IMR-90 (cell line): Measurements from ENCODE around the gene RSRC2. TPM values are rescaled to one million over a fixed set of nuclear protein-coding genes. Genes with fewer than 3 reads are reported as not detected.
A peak's percentile ranks its signal among the peaks of the same experiment; 100 is the strongest.

Experiments used
- ATAC-seq: fragments of 200-7000 bp; cut with Tn5 transposase; 2 replicates; pipeline ENCODE4 v1.9.1; 2020; ENCODE audit warnings: low read depth, mild to moderate bottlenecking, moderate library complexity
- BruUV-seq: library from RNA; stranded (reverse); fragments of 400-500 nt; replicated peaks from 2 replicates; lab custom pipeline; 2021; lab: Mats Ljungman, UMichigan
- CTCF ChIA-PET: fragments of 300-600 bp; formaldehyde crosslinking; extraction: SDS; loops from one replicate; lab custom pipeline; 2021; ENCODE audit warnings: antibody characterized with exemption; lab: Yijun Ruan, JAX
- POLR2A ChIA-PET: fragments of 300-600 bp; sonication (Branson Sonifier 250); formaldehyde crosslinking; loops from one replicate; lab custom pipeline; 2022; ENCODE audit warnings: antibody characterized with exemption; ENCODE audit not compliant: unreplicated experiment; lab: Charles Lee
- DNase-seq: peaks from one replicate; pipeline ENCODE4 v3.0.0; 2013
- H2AFZ ChIP-seq: replicated peaks from 2 replicates; pipeline ENCODE3; 2013; ENCODE audit warnings: low read length, mild to moderate bottlenecking; ENCODE audit not compliant: poor library complexity
- H2AK5ac ChIP-seq: 2 replicates; pipeline ENCODE4 v1.6.1; 2013; ENCODE audit warnings: low read depth, low read length, inconsistent platforms
- H2AK9ac ChIP-seq: replicated peaks from 2 replicates; pipeline ENCODE3; 2013; ENCODE audit warnings: mild to moderate bottlenecking, low read depth, low read length, moderate library complexity; ENCODE audit not compliant: poor library complexity
- H2BK120ac ChIP-seq: 2 replicates; pipeline ENCODE4 v1.6.1; 2013; ENCODE audit warnings: low read depth, low read length, inconsistent platforms
- H2BK15ac ChIP-seq: 3 replicates; pipeline ENCODE4 v1.6.1; 2013; ENCODE audit warnings: low read depth, low read length, inconsistent platforms
- H2BK20ac ChIP-seq: 2 replicates; pipeline ENCODE4 v1.6.1; 2013; ENCODE audit warnings: low read depth, mild to moderate bottlenecking, inconsistent platforms, low read length, moderate library complexity
- H2BK5ac ChIP-seq: 2 replicates; pipeline ENCODE4 v1.6.1; 2013; ENCODE audit warnings: mild to moderate bottlenecking, low read depth, low read length, inconsistent platforms; ENCODE audit not compliant: poor library complexity, severe bottlenecking
- H3K14ac ChIP-seq: replicated peaks from 2 replicates; pipeline ENCODE4 v1.6.1; 2013; ENCODE audit warnings: low read depth, low read length, inconsistent platforms
- H3K18ac ChIP-seq: 2 replicates; pipeline ENCODE4 v1.6.1; 2013; ENCODE audit warnings: low read depth, low read length, control low read depth
- H3K23ac ChIP-seq: 2 replicates; pipeline ENCODE4 v1.6.1; 2013; ENCODE audit warnings: low read depth, low read length, inconsistent platforms
- H3K27ac ChIP-seq: 2 replicates; pipeline ENCODE4 v1.5.1; 2013; ENCODE audit warnings: mild to moderate bottlenecking, control low read depth, low read length; ENCODE audit not compliant: insufficient read depth
- H3K27me3 ChIP-seq: 2 replicates; pipeline ENCODE4 v1.6.1; 2013; ENCODE audit warnings: low read length; ENCODE audit not compliant: control insufficient read depth, insufficient read depth
- H3K36me3 ChIP-seq: 2 replicates; pipeline ENCODE4 v1.6.1; 2013; ENCODE audit warnings: low read length, mixed read lengths; ENCODE audit not compliant: control insufficient read depth, insufficient read depth
- H3K4ac ChIP-seq: 2 replicates; pipeline ENCODE4 v1.6.1; 2013; ENCODE audit warnings: low read depth, low read length, inconsistent platforms
- H3K4me1 ChIP-seq: 2 replicates; pipeline ENCODE4 v1.6.1; 2013; ENCODE audit warnings: low read length, mixed read lengths; ENCODE audit not compliant: control insufficient read depth, insufficient read depth
- H3K4me2 ChIP-seq: 2 replicates; pipeline ENCODE4 v1.6.1; 2013; ENCODE audit warnings: low read depth, mild to moderate bottlenecking, control low read depth, low read length, moderate library complexity
- H3K4me3 ChIP-seq: 2 replicates; pipeline ENCODE4 v1.5.1; 2013; ENCODE audit warnings: low read depth, mild to moderate bottlenecking, control low read depth, low read length, moderate library complexity; ENCODE audit not compliant: insufficient read depth
- H3K56ac ChIP-seq: 2 replicates; pipeline ENCODE4 v1.6.1; 2013; ENCODE audit warnings: low read length, inconsistent platforms; ENCODE audit not compliant: insufficient read depth; ENCODE audit errors: extremely low read depth
- H3K79me1 ChIP-seq, 2 experiments: 2 replicates each; pipeline ENCODE4 v1.6.1; 2013; ENCODE audit warnings: low read length in 2 of 2, inconsistent platforms in 1 of 2, low read depth in 1 of 2
- H3K9ac ChIP-seq: 2 replicates; pipeline ENCODE4 v1.6.1; 2013; ENCODE audit warnings: low read depth, low read length, control low read depth
- H3K9me1 ChIP-seq: 2 replicates; pipeline ENCODE4 v1.6.1; 2013; ENCODE audit warnings: low read length, inconsistent platforms; ENCODE audit not compliant: insufficient read depth
- H3K9me3 ChIP-seq: 2 replicates; pipeline ENCODE4 v1.6.1; 2013; ENCODE audit warnings: low read length; ENCODE audit not compliant: control insufficient read depth, insufficient read depth
- H4K20me1 ChIP-seq: 2 replicates; pipeline ENCODE4 v1.6.1; 2013; ENCODE audit warnings: low read length, inconsistent platforms; ENCODE audit not compliant: insufficient read depth
- H4K5ac ChIP-seq: 2 replicates; pipeline ENCODE4 v1.6.1; 2013; ENCODE audit warnings: mild to moderate bottlenecking, low read depth, low read length, control low read depth
- H4K8ac ChIP-seq, 2 experiments: 2 replicates each; pipeline ENCODE4 v1.6.1; 2013; ENCODE audit warnings: low read depth in 2 of 2, low read length in 2 of 2, control low read depth in 1 of 2, inconsistent platforms in 1 of 2
- H4K91ac ChIP-seq: 2 replicates; pipeline ENCODE4 v1.6.1; 2013; ENCODE audit warnings: low read depth, low read length, inconsistent platforms; ENCODE audit not compliant: insufficient read depth
- CEBPB ChIP-seq: IDR thresholded peaks from 2 replicates; pipeline ENCODE4 v1.6.1; 2012; ENCODE audit warnings: low read depth, low read length, improper control_type of control experiment
- CHD1 ChIP-seq: IDR thresholded peaks from 2 replicates; pipeline ENCODE4 v1.6.1; 2012; ENCODE audit warnings: low read depth, low read length, improper control_type of control experiment
- CTCF ChIP-seq: conservative IDR thresholded peaks from 2 replicates; pipeline ENCODE4 v1.5.1; 2012; ENCODE audit warnings: mild to moderate bottlenecking, low read depth, low read length, improper control_type of control experiment
- RAD21 ChIP-seq: IDR thresholded peaks from 2 replicates; pipeline ENCODE4 v1.6.1; 2012; ENCODE audit warnings: low read length, improper control_type of control experiment
- RCOR1 ChIP-seq: IDR thresholded peaks from 2 replicates; pipeline ENCODE4 v1.6.1; 2012; ENCODE audit warnings: mild to moderate bottlenecking, low read length, improper control_type of control experiment; ENCODE audit not compliant: insufficient replicate concordance
- RFX5 ChIP-seq: IDR thresholded peaks from 2 replicates; pipeline ENCODE4 v1.8.0; 2012; ENCODE audit warnings: low read depth, mild to moderate bottlenecking, low read length, moderate library complexity
- SMC3 ChIP-seq: fragments of 150-350 bp; IDR thresholded peaks from 2 replicates; pipeline ENCODE4 v1.6.1; 2016; ENCODE audit warnings: low read depth, mild to moderate bottlenecking, antibody characterized with exemption, low read length, moderate library complexity
- WGBS, 2 experiments: methylation state at CpG; one replicate each; pipeline versions ENCODE4 v1.1.5 to v1.1.7; 2013; ENCODE audit warnings: missing lambda C conversion rate in 2 of 2; ENCODE audit not compliant: insufficient read length in 1 of 2; ENCODE audit errors: extremely low coverage in 2 of 2; 5-methylcytosine and 5-hydroxymethylcytosine counted together
- dilution Hi-C: fragments of 300-500 bp; cut with HindIII; formaldehyde crosslinking; loops from one replicate; pipeline ENCODE4 v1.14.3; 2018; ENCODE audit warnings: low sequenced_read_pairs; ENCODE audit not compliant: unreplicated experiment
- in situ Hi-C: fragments of 300-500 bp; cut with MboI; formaldehyde crosslinking; loops from 3 replicates; pipeline ENCODE4 v1.14.3; 2019; ENCODE audit warnings: low sequenced_read_pairs, inconsistent platforms, mixed read lengths
- intact Hi-C: fragments of 100-400 bp; cut with micrococcal nuclease; formaldehyde crosslinking; loops from 2 replicates; pipeline ENCODE4 v1.10.0; 2022
- polyA plus RNA-seq, 3 experiments: library from polyadenylated mRNA; depleted of rRNA; stranded (reverse); fragments of >200 nt; gene quantifications; 2 replicates each; pipeline ENCODE4 v1.2.3, GENCODE V29; 2012; ENCODE audit warnings: low replicate concordance in 1 of 3
- total RNA-seq: library from RNA; depleted of rRNA; stranded (reverse); fragments of >200 nt; gene quantifications from 2 replicates; pipeline ENCODE4 v1.2.3, GENCODE V29; 2012

Gene RSRC2
- total and polyA plus RNA-seq, 2 of the 4 experiments (the other 2 are of a cell fraction): 18.6 to 31.5 TPM

- Histone ChIP-seq H4K8ac (no peak overlapping the region), H3K18ac (no peak overlapping the region), H2AK5ac (no peak overlapping the region; the same call in 1 of the 2 replicates), H3K27me3 (no peaks in the 10 kb centered on the region), H3K4me2 (no peak overlapping the region), H2BK20ac (peak overlapping the region; percentile 55; the same call in 1 of the 2 replicates), H4K91ac (no peak overlapping the region), H3K27ac (no peak overlapping the region), H2BK15ac (no peak overlapping the region), H4K20me1 (no peaks in the 10 kb centered on the region), H3K23ac (no peak overlapping the region), H4K5ac (no peak overlapping the region), H3K9me1 (peaks cover 14% of the 10 kb centered on the region), H3K56ac (no peak overlapping the region), H2BK5ac (no peak overlapping the region), H3K9ac (no peak overlapping the region), H3K4ac (no peak overlapping the region), H3K9me3 (no peaks in the 10 kb centered on the region), H2AK9ac (no peak overlapping the region), H2AFZ (no peak overlapping the region), H3K14ac (no peak overlapping the region), H3K4me3 (no peak overlapping the region), H2BK120ac (peak overlapping the region; percentile 6; the same call in 1 of the 2 replicates), H3K4me1 (peaks cover 2% of the 10 kb centered on the region; the same call in 1 of the 2 replicates), H3K36me3 (no peaks in the 10 kb centered on the region), H3K79me1 (no peaks in the 10 kb centered on the region)
- dilution Hi-C loops (no loop called here), in situ Hi-C loops (loop anchor here (5.0 kb wide), 1 partner anchor 53 kb away; no protein-coding TSS in a partner anchor), intact Hi-C loops (no loop called here)
- TF ChIP-seq CHD1 (no peak), CEBPB (no peak), CTCF (no peak), SMC3 (no peak), RFX5 (no peak), RAD21 (no peak), RCOR1 (no peak)
- POLR2A ChIA-PET: no interaction called here
- WGBS, 2 experiments: 92% methylated on average over 2 of the region's 2 CpGs; no CpG with 5 or more reads in 1 of the 2 experiments
- DNase-seq (no peak), ATAC-seq (no peak)
- BruUV-seq: no TSS peak
- CTCF ChIA-PET: interaction anchor here (0.7 kb wide), 1 partner anchor 783 kb away, joined by 3 read pairs; no protein-coding TSS in a partner anchor
These were observed 66.1 kb downstream of the RSRC2 start for GRCh38 chr12:122460641-122461040.
